IPS-18a (cell line): ENCODE measurements around the gene SMIM41.

Source experiments
- H3K27ac ChIP-seq: one replicate; pipeline ENCODE4 v1.5.1; 2013; ENCODE audit warnings: low read length
- H3K27me3 ChIP-seq: one replicate; pipeline ENCODE4 v1.6.1; 2013; ENCODE audit warnings: mild to moderate bottlenecking, low read length; ENCODE audit not compliant: control insufficient read depth, insufficient read depth
- H3K36me3 ChIP-seq: one replicate; pipeline ENCODE4 v1.6.1; 2013; ENCODE audit warnings: low read depth, low read length; ENCODE audit not compliant: control insufficient read depth
- H3K4me1 ChIP-seq: one replicate; pipeline ENCODE4 v1.6.1; 2013; ENCODE audit warnings: low read depth, low read length; ENCODE audit not compliant: control insufficient read depth
- H3K4me3 ChIP-seq: one replicate; pipeline ENCODE4 v1.5.1; 2013; ENCODE audit warnings: low read length
- H3K9ac ChIP-seq: one replicate; pipeline ENCODE4 v1.6.1; 2013; ENCODE audit warnings: mild to moderate bottlenecking, low read length, moderate library complexity
- H3K9me3 ChIP-seq: one replicate; pipeline ENCODE4 v1.6.1; 2013; ENCODE audit warnings: low read depth, low read length; ENCODE audit not compliant: control insufficient read depth

SMIM41 gene

DNA sequence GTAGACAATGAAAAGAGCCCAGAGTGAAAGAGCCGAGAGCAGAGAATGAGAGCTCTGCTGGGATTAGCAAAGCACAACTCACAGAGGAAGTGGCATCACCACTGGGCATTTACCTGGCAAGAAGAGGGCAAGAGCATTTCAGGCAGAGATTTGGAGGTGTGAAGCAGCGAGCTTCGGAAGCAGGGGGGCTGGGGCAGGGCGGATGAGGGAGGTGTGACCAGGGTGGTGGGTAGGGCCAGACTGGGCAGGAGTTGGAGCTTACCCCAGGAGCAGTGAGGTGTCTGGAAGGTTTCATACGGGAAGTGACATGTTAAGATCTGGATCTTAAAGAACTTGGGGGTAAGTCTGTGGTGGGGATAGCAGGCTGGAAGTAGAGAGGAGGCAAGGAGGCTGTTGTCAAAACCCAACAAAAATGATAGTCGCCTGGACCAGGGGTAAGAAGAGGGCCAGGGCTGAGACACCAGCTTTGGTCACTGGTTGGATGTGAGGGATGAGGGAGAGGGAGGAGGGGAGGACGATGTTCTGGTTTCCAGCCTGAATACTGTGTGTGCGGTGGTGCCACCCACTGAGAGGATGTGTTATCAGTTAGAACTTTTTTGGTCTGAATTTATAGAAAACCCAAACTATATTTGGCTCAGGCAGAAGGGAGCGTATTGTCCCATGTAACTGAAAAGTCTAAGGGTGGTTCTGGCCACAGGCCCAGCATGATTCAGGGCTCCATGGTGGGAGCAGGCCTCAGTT, 5.2 kb downstream of the SMIM41 start:
- Histone ChIP-seq H3K27me3 (no peaks in the 10 kb centered on the region), H3K27ac (no peak overlapping the region), H3K4me1 (peaks cover 9% of the 10 kb centered on the region), H3K9me3 (no peaks in the 10 kb centered on the region), H3K36me3 (no peaks in the 10 kb centered on the region), H3K9ac (no peak overlapping the region), H3K4me3 (no peak overlapping the region)

DNA sequence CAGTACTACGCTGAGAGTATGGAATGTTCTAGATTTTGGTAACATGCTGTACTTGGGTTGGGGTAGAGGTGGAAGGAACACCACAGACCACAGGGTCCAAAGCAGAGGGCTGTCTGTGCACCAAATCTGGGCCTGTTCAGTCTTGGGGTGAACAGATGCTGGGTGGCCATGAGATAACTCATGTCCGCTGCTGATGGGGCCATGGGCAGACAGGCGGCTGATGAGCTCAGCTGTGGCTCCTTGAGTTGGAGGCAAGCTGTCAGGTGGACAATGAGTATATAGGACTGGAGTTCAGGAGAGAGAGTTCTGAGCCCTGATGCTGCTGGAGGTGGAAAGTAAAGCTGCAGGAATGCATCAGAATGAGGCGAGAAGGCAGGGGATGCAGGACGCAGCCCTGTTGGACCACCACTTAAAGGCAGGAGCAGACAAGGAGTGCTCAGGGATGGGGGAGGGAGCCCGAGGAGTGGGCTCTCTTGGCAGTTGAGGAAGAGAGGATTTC, 6.2 kb downstream of the SMIM41 start:
- peaks cover 9% of the 10 kb centered on the region for H3K4me1 ChIP-seq
- H3K27me3 ChIP-seq = no peaks in the 10 kb centered on the region

DNA sequence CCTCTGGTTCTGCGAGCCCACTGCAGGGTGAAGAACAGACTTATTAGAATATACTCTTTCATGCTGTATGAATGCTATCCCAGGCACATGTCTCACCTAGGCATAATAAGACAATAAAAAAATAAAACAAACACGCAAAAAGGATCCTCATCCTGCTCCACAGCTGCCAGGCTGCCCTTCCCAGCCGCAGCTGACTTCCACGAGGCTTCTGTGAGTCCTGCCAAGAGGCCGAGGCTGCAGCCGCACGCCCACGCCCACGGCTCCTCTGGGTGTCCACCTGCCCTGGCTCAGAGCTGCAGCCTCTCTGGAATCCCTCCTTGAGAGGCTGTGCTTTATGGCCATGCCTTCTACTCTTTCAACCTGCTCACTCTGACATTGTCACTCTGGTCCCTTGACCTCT, 6.9 kb downstream of the SMIM41 start:
- Histone ChIP-seq H3K4me3 (no peak overlapping the region), H3K9ac (no peak overlapping the region), H3K27ac (no peak overlapping the region), H3K36me3 (no peaks in the 10 kb centered on the region), H3K9me3 (no peaks in the 10 kb centered on the region), H3K27me3 (no peaks in the 10 kb centered on the region), H3K4me1 (peaks cover 13% of the 10 kb centered on the region)

More for the DNA sequence above, 6.2 kb downstream of the SMIM41 start:
- Histone ChIP-seq H3K9ac (no peak overlapping the region), H3K4me3 (no peak overlapping the region), H3K27ac (no peak overlapping the region), H3K9me3 (no peaks in the 10 kb centered on the region), H3K36me3 (no peaks in the 10 kb centered on the region)

DNA sequence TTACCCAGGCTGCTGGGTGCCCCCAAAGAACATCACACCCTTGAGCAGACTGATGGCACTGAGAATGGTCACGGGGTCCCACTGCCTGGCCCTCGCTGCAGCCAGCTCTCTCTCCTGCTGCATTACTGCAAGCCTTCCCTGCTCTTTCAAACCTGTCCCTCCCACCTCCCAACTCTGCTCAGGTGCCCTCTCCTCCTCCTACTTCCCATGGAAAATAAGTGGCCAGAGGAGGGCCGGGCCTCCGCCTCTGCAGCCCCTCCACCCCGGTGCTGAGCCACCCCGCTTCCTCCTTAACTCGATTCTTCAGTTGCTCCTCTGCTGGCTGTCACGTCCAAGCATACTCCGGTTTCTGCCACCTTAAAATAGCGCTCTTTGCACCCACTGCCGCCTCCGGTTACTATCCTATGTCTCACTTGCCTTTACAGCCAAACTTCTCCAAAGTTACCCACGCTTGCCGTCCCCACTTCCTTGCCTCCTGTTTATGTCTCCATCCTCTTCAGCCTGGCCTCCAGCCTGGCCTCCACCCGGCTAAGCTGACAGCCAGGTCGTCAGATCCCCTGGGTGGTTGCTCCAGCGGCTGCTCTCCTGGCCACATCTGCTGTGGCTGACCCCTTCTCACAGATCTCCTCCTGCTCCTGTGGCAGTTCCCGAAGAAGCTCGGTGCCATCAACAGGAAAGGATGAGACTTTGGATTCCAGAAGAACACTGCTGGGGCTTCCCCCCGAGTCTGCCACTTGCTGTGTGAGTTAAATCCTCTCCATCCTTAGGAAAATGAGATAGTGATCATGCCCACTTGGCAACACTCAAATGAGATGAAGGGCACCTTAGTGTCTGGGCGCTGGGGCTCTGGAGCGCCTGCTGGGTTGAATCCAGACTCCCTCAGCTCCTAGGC, 7.7 kb downstream of the SMIM41 start:
- H3K9me3 ChIP-seq = no peaks in the 10 kb centered on the region
- H3K4me3 ChIP-seq = no peak overlapping the region
- no peaks in the 10 kb centered on the region for H3K36me3 ChIP-seq
- H3K9ac ChIP-seq = no peak overlapping the region
- no peak overlapping the region for H3K27ac ChIP-seq
- no peaks in the 10 kb centered on the region for H3K27me3 ChIP-seq
- H3K4me1 ChIP-seq = peaks cover 10% of the 10 kb centered on the region

DNA sequence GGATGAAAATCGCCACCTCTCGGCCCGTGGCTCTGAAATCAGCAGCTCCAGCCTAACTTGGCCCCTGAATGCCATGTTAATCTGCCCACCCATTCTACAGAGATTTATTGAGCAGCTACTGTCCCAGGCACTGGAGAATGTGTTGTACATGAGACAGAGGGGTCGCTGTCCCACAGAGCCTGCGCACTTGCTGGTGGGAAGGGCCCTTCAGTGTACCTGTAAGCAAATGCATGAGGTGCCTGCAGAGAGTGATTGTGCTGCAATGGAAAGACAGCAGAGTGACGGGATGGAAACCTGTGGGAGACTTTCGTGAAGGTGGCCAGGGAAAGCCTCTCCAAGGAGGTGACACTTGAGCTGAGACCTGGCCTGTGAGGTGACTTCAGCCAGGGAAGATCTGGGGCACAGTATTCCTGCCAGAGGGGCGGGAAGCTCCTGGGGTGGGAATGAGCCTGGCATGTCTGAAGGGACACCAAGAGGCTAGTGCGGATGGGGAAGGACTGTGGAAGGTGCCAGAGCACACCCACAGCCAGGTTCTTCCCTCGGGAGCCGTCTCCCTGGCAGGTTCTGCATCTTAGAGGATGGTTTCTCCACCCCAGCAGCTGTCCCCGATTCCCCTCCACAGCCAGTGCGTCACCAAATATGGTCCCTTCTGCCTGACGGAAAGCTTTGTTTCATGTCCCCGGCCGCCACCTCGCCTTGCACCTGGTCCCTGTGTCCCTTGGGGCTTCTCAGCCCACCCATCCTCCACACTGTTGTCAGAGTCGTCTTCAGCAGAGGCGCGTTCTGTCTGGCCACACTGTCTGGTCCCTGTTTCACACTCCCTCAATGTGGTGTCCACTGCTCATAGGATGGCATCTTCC, 8.7 kb downstream of the SMIM41 start:
- Histone ChIP-seq H3K9ac (no peak overlapping the region), H3K4me3 (no peak overlapping the region), H3K27me3 (no peaks in the 10 kb centered on the region), H3K9me3 (no peaks in the 10 kb centered on the region), H3K27ac (no peak overlapping the region), H3K4me1 (peaks cover 9% of the 10 kb centered on the region), H3K36me3 (no peaks in the 10 kb centered on the region)

DNA sequence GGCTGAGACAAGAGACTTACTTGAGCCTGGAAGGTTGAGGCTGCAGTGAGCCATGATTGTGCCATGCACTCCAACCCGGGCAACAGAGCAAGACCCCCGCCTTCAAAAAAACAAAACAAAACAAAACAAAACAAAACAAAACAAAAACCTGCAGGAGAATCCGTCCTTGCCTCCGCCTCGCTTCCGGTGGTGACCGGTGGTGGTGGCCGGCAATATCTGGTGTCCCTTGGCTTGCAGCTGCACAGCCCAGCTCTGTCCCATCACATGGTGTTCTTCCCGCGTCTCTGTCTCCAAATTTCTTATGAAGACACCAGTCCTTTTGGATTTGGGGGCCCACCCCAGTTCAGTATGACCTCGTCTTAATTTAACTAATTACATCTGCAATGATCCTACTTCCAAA, 10.0 kb downstream of the SMIM41 start:
- peaks cover 9% of the 10 kb centered on the region for H3K4me1 ChIP-seq
- no peaks in the 10 kb centered on the region for H3K27me3 ChIP-seq
- no peak overlapping the region for H3K27ac ChIP-seq
- H3K9ac ChIP-seq = no peak overlapping the region
- H3K9me3 ChIP-seq = no peaks in the 10 kb centered on the region
- no peaks in the 10 kb centered on the region for H3K36me3 ChIP-seq
- H3K4me3 ChIP-seq = no peak overlapping the region

DNA sequence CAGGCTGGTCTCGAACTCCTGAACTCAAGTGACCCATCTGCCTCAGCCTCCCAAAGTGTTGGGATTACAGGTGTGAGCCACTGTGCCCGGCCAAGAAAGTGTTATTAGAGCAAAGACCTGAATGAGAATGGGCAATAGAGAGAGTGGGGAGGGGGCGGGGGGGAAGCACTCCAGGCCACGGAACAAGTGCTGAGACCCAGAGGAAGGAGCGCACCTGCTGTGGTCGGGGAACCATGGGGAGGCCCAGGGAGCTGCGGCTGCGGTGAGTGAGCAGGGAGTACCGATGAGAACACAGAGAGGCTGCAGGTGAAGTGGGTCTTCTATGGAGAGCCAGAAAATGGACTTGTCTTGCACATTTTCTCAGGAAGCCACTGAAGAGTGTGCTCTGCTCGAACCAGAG, 10.8 kb downstream of the SMIM41 start:
- H3K27ac ChIP-seq = no peak overlapping the region
- no peak overlapping the region for H3K9ac ChIP-seq
- no peak overlapping the region for H3K4me3 ChIP-seq
- H3K27me3 ChIP-seq = no peaks in the 10 kb centered on the region
- H3K9me3 ChIP-seq = no peaks in the 10 kb centered on the region
- H3K36me3 ChIP-seq = no peaks in the 10 kb centered on the region
- peaks cover 9% of the 10 kb centered on the region for H3K4me1 ChIP-seq

DNA sequence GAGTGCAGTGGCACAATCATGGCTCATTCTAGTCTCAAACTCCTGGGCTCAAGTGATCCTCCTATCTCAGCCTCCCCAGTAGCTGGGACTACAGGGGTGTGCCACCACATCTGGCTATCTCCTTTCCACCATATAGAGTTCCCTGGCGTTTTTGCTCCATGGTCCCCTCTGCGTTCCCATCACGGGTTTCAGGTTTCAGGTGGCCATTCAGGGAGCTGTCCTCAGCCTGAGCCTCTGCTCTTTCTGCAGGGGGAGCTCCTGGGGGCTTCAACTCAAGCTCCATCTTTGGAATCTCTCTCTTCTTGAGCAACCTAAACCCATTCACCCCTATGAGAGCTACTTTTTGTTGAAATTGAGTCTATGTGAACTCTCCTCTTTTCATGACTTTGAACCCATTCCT, 11.6 kb downstream of the SMIM41 start:
- no peaks in the 10 kb centered on the region for H3K36me3 ChIP-seq

DNA sequence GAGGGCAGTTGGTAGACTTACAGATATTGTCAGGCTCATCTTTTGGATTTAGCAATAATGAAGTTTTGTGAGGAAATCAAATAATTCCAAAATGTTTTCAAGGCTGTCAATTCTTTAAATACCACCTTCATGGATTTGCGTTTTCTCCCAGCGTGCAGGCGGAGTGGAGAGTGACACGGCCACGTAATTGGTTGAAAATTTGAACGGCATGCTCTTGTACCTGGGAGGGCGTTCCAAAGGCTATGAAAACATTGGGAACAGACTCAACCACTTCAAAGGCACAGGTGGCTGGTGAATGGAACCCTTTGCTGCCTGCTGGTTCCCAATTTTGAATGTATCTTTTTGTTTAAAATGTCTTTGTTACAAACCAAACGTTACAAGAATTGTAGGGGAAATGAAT, 12.4 kb downstream of the SMIM41 start:
- no peaks in the 10 kb centered on the region for H3K36me3 ChIP-seq
- no peak overlapping the region for H3K9ac ChIP-seq
- H3K9me3 ChIP-seq = no peaks in the 10 kb centered on the region
- H3K4me3 ChIP-seq = no peak overlapping the region
- no peak overlapping the region for H3K27ac ChIP-seq
- H3K4me1 ChIP-seq = peaks cover 9% of the 10 kb centered on the region
- H3K27me3 ChIP-seq = no peaks in the 10 kb centered on the region

More for the DNA sequence above, 11.6 kb downstream of the SMIM41 start:
- Histone ChIP-seq H3K27ac (no peak overlapping the region), H3K9ac (no peak overlapping the region), H3K9me3 (no peaks in the 10 kb centered on the region), H3K27me3 (no peaks in the 10 kb centered on the region), H3K4me1 (peaks cover 9% of the 10 kb centered on the region), H3K4me3 (no peak overlapping the region)

DNA sequence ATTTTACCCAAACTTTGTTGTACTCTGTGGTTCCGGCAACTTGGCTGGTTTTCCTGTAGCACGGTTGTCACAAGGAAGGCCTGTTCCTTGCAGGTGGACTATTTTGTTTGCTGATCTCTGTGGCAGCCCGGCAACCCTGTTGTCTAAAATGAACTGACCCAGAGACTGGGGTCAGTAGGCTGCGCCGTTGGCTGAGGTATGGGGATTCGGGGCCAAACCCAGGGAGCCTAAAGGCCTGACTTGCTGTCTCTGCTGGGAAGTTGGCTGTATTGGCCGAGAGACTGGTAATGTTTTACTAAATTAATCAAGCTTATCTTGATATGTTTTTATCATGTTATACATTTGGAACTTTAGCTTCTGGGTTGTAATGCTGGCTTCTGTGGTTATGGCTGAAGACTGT, 13.8 kb downstream of the SMIM41 start:
- no peaks in the 10 kb centered on the region for H3K9me3 ChIP-seq
- no peaks in the 10 kb centered on the region for H3K27me3 ChIP-seq
- no peaks in the 10 kb centered on the region for H3K36me3 ChIP-seq
- H3K4me1 ChIP-seq = peaks cover 9% of the 10 kb centered on the region
- H3K4me3 ChIP-seq = no peak overlapping the region
- no peak overlapping the region for H3K9ac ChIP-seq
- no peak overlapping the region for H3K27ac ChIP-seq
